ENCODE data around the gene GABPB1. TPM values are rescaled to one million over a fixed set of nuclear protein-coding genes. Genes with fewer than 3 reads are reported as not detected.

Gene GABPB1
- total and polyA plus RNA-seq, 7 donors = 5.4 to 17.5 (median 11.4) TPM

- Histone ChIP-seq H3K36me3 (peaks cover 0 to 17% (median 2%) of the 10 kb centered on the region in 4 donors), H3K4me1 (no peaks in the 10 kb centered on the region), H3K4me3 (no peak overlapping the region), H3K9me3 (peaks cover 0 to 3% (median 0%) of the 10 kb centered on the region in 4 donors), H3K27me3 (no peaks in the 10 kb centered on the region), H3K27ac (no peak overlapping the region)
- no peak for DNase-seq
- intact Hi-C loops (cut with DNase I) = no loop called here
- no peak for TF ChIP-seq POLR2A (IDR thresholded peaks at IDR 0.05)
- TF ChIP-seq EP300 (IDR thresholded peaks at IDR 0.05) = no peak
- TF ChIP-seq POLR2AphosphoS5 (IDR thresholded peaks at IDR 0.05) = no peak
- TF ChIP-seq CTCF (IDR thresholded peaks at IDR 0.05) = no peak
Measured at GRCh38 chr15:50307799-50308198, 47.2 kb downstream of the GABPB1 start.

- Histone ChIP-seq H3K36me3 (peaks cover 0 to 42% (median 15%) of the 10 kb centered on the region in 4 donors), H3K4me3 (no peak overlapping the region), H3K27me3 (no peaks in the 10 kb centered on the region), H3K9me3 (peaks cover 0 to 3% (median 0%) of the 10 kb centered on the region in 4 donors), H3K27ac (no peak overlapping the region), H3K4me1 (no peaks in the 10 kb centered on the region)
- TF ChIP-seq POLR2AphosphoS5 (IDR thresholded peaks at IDR 0.05) (no peak), POLR2A (IDR thresholded peaks at IDR 0.05) (no peak), EP300 (IDR thresholded peaks at IDR 0.05) (no peak), CTCF (IDR thresholded peaks at IDR 0.05) (no peak)
- no peak for DNase-seq
- intact Hi-C loops (cut with DNase I) = no loop called here
- 90 to 92% methylated on average over 1 of the region's 1 CpG for WGBS, 2 donors
Measured at GRCh38 chr15:50304836-50305235, 50.2 kb downstream of the GABPB1 start.

GRCh38 chr15:50302581-50302980 lies 52.4 kb downstream of the GABPB1 start:
- intact Hi-C loops (cut with DNase I) = no loop called here
- no peak for TF ChIP-seq CTCF (IDR thresholded peaks at IDR 0.05)
- TF ChIP-seq POLR2A (IDR thresholded peaks at IDR 0.05) = no peak
- no peak for TF ChIP-seq POLR2AphosphoS5 (IDR thresholded peaks at IDR 0.05)
- TF ChIP-seq EP300 (IDR thresholded peaks at IDR 0.05) = no peak
- H3K27me3 ChIP-seq = no peaks in the 10 kb centered on the region
- no peak for DNase-seq
- H3K4me3 ChIP-seq = no peak overlapping the region
- no peaks in the 10 kb centered on the region for H3K9me3 ChIP-seq
- no peaks in the 10 kb centered on the region for H3K4me1 ChIP-seq
- no peak overlapping the region for H3K27ac ChIP-seq
- H3K36me3 ChIP-seq = peaks cover 0 to 56% (median 24%) of the 10 kb centered on the region in 4 donors
- WGBS, 2 donors = 89 to 95% methylated on average over 1 of the region's 1 CpG

- intact Hi-C loops (cut with DNase I) = no loop called here
- Histone ChIP-seq H3K36me3 (peaks cover 0 to 60% (median 27%) of the 10 kb centered on the region in 4 donors), H3K4me1 (no peaks in the 10 kb centered on the region), H3K27me3 (no peaks in the 10 kb centered on the region), H3K9me3 (no peaks in the 10 kb centered on the region), H3K4me3 (no peak overlapping the region), H3K27ac (no peak overlapping the region)
- TF ChIP-seq EP300 (IDR thresholded peaks at IDR 0.05) = no peak
- no peak for TF ChIP-seq POLR2A (IDR thresholded peaks at IDR 0.05)
- TF ChIP-seq POLR2AphosphoS5 (IDR thresholded peaks at IDR 0.05) = no peak
- no peak for TF ChIP-seq CTCF (IDR thresholded peaks at IDR 0.05)
- no peak for DNase-seq
- 92 to 100% methylated on average over 2 of the region's 2 CpGs for WGBS, 2 donors
Measured at GRCh38 chr15:50298340-50298739, 56.7 kb downstream of the GABPB1 start.

GRCh38 chr15:50295966-50296365 lies 59.0 kb downstream of the GABPB1 start:
- peaks cover 0 to 41% (median 20%) of the 10 kb centered on the region in 4 donors for H3K36me3 ChIP-seq
- TF ChIP-seq EP300 (IDR thresholded peaks at IDR 0.05) (no peak), CTCF (IDR thresholded peaks at IDR 0.05) (no peak), POLR2AphosphoS5 (IDR thresholded peaks at IDR 0.05) (no peak), POLR2A (IDR thresholded peaks at IDR 0.05) (no peak)
- intact Hi-C loops (cut with DNase I) = no loop called here

More at GRCh38 chr15:50295966-50296365, 59.0 kb downstream of the GABPB1 start:
- Histone ChIP-seq H3K4me1 (no peaks in the 10 kb centered on the region), H3K27me3 (no peaks in the 10 kb centered on the region), H3K9me3 (no peaks in the 10 kb centered on the region), H3K4me3 (no peak overlapping the region), H3K27ac (no peak overlapping the region)
- no peak for DNase-seq
- 94 to 97% methylated on average over 1 of the region's 1 CpG for WGBS, 2 donors
